Esophagus muscularis mucosa (tissue), 4 donors: ENCODE results near the gene LRRK1. TPM values are rescaled to one million over a fixed set of nuclear protein-coding genes. Genes with fewer than 3 reads are reported as not detected.

Source experiments
- DNase-seq: peaks from one replicate; pipeline ENCODE4 v3.0.0-alpha.2; 2017; ENCODE audit errors: extremely low spot score
- H3K27ac ChIP-seq, 4 donors: fragments of 200-600 bp; sonication (generic); replicated peaks in 1 of 4; 1 replicate in 3 of 4; 2 replicates in 1 of 4; pipeline ENCODE4 v1.5.1; 2016 to 2019; ENCODE audit warnings: mild to moderate bottlenecking in 1 of 4
- H3K27me3 ChIP-seq, 4 donors: fragments of 200-600 bp; sonication (generic); one replicate each; pipeline versions ENCODE4 v1.5.1 to v1.6.0; 2016 to 2019
- H3K36me3 ChIP-seq, 4 donors: fragments of 200-600 bp; sonication (generic); one replicate each; pipeline ENCODE4 v1.5.1; 2016 to 2019
- H3K4me1 ChIP-seq, 4 donors: fragments of 200-600 bp; sonication (generic); one replicate each; pipeline ENCODE4 v1.5.1; 2016 to 2019
- H3K4me3 ChIP-seq, 4 donors: fragments of 200-600 bp; sonication (generic); 1 replicate in 2 of 4; 2 replicates in 2 of 4; pipeline ENCODE4 v1.5.1; 2016 to 2019; ENCODE audit warnings: mild to moderate bottlenecking in 4 of 4, moderate library complexity in 1 of 4
- H3K9me3 ChIP-seq, 4 donors: fragments of 200-600 bp; sonication (generic); 1 replicate in 3 of 4; 2 replicates in 1 of 4; pipeline ENCODE4 v1.5.1; 2016 to 2019
- EP300 ChIP-seq: sonication (generic); formaldehyde crosslinking; IDR thresholded peaks from one replicate; pipeline ENCODE4 v1.6.1; 2017; ENCODE audit warnings: antibody characterized with exemption
- POLR2A ChIP-seq: fragments of 450-650 bp; IDR thresholded peaks from one replicate; pipeline ENCODE4 v1.6.1; 2017; ENCODE audit warnings: antibody characterized with exemption, moderate library complexity, mild to moderate bottlenecking, low read depth
- POLR2AphosphoS5 ChIP-seq, 2 donors: sonication (generic); formaldehyde crosslinking; IDR thresholded peaks; one replicate each; pipeline ENCODE4 v1.6.1; 2017; ENCODE audit warnings: antibody characterized with exemption in 2 of 2
- WGBS: methylation state at CpG from one replicate; pipeline ENCODE4 v1.1.5; 2018; 5-methylcytosine and 5-hydroxymethylcytosine counted together
- intact Hi-C: fragments of 100-400 bp; cut with DNase I; formaldehyde crosslinking; loops from one replicate; pipeline ENCODE4 v1.15.1; 2023
- total RNA-seq, 4 donors: library from RNA; depleted of rRNA; stranded (reverse); fragments of >200 nt; gene quantifications; one replicate each; pipeline versions ENCODE4 v1.1.0 to v1.2.1, GENCODE V29; 2016
- TF ChIP-seq, protein P1 (sequence below), 3 experiments: fragments of 200-600 bp in 2 of 3; fragments of 450-650 bp in 1 of 3; sonication (generic) in 2 of 3; IDR thresholded peaks; one replicate each; pipeline ENCODE4 v1.5.1; 2017 to 2019; ENCODE audit warnings: antibody characterized with exemption in 3 of 3, mild to moderate bottlenecking in 2 of 3, moderate library complexity in 1 of 3

The LRRK1 gene
- total RNA-seq, 4 donors from 2014 or later: 11.3 to 18.0 (median 15.4) TPM

- intact Hi-C loops: no loop called here
- WGBS: 67% methylated on average over 7 of the region's 10 CpGs
- H3K27me3 ChIP-seq: peaks cover 0 to 3% (median 0%) of the 10 kb centered on the region in 4 donors
- H3K4me1 ChIP-seq: peaks cover 0 to 14% (median 8%) of the 10 kb centered on the region in 4 donors
- no peak overlapping the region for H3K27ac ChIP-seq
- no peak overlapping the region for H3K4me3 ChIP-seq
- H3K36me3 ChIP-seq: no peaks in the 10 kb centered on the region
- H3K9me3 ChIP-seq: no peaks in the 10 kb centered on the region
- DNase-seq: no peak
- no peak for TF ChIP-seq POLR2AphosphoS5 (IDR thresholded peaks at IDR 0.05)
- TF ChIP-seq POLR2A: no peak
- no peak for TF ChIP-seq EP300
- TF ChIP-seq, protein P1, sequence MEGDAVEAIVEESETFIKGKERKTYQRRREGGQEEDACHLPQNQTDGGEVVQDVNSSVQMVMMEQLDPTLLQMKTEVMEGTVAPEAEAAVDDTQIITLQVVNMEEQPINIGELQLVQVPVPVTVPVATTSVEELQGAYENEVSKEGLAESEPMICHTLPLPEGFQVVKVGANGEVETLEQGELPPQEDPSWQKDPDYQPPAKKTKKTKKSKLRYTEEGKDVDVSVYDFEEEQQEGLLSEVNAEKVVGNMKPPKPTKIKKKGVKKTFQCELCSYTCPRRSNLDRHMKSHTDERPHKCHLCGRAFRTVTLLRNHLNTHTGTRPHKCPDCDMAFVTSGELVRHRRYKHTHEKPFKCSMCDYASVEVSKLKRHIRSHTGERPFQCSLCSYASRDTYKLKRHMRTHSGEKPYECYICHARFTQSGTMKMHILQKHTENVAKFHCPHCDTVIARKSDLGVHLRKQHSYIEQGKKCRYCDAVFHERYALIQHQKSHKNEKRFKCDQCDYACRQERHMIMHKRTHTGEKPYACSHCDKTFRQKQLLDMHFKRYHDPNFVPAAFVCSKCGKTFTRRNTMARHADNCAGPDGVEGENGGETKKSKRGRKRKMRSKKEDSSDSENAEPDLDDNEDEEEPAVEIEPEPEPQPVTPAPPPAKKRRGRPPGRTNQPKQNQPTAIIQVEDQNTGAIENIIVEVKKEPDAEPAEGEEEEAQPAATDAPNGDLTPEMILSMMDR (IDR thresholded peaks at IDR 0.05): no peak
Measured at GRCh38 chr15:101114166-101114565, 195.0 kb downstream of the LRRK1 start.

DNA sequence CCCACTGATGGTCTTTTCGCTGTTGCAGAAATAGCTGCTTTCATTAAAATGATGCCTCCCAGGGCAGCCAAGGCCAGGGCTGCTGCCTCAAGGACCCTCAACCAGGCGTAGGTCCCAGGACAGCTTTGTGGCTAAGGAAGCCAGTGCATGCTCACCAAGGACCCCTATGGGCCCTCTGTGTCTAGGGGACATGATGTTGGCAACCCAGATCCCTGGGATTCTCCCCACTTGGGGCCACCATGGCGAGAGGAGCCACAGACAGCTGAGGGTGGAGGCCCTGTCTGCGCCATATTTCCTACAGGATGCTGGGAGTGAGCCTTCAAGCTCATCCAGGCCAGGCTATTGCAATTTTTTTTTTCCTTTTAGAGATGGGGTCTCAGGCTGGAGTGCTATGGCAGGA lies 195.5 kb downstream of the LRRK1 start:
- WGBS: 86% methylated on average over 3 of the region's 4 CpGs
- Histone ChIP-seq H3K9me3 (no peaks in the 10 kb centered on the region), H3K4me3 (no peak overlapping the region), H3K36me3 (no peaks in the 10 kb centered on the region), H3K27me3 (peaks cover 0 to 3% (median 0%) of the 10 kb centered on the region in 4 donors), H3K4me1 (peaks cover 0 to 14% (median 8%) of the 10 kb centered on the region in 4 donors), H3K27ac (no peak overlapping the region)
- no peak for DNase-seq
- no peak for TF ChIP-seq POLR2AphosphoS5 (IDR thresholded peaks at IDR 0.05)
- TF ChIP-seq, protein P1 (IDR thresholded peaks at IDR 0.05): no peak
- no peak for TF ChIP-seq EP300
- no peak for TF ChIP-seq POLR2A
- intact Hi-C loops: no loop called here

DNA sequence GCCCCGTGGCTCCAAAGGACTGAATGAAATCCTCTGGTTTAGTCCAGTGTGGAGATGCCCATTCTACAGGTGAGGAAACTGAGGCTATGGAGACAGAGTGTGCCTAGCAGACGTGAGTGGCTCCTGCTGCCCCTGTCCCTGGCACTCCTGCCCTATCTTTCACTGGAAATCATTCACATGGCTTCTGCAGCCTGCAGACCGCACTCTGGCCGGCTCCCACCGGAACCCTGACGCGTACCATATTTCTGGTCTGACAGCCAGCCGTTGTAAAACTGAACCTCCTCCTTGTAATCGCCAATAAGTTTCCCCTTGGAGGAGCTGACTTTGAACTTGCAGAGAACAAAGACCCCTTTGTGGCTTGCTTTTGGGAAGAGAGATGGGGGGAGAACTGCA lies 196.2 kb downstream of the LRRK1 start:
- Histone ChIP-seq H3K27ac (peak overlapping the region in 1 of 4 donors; percentile 14), H3K36me3 (no peaks in the 10 kb centered on the region), H3K4me1 (peaks cover 0 to 14% (median 8%) of the 10 kb centered on the region in 4 donors), H3K9me3 (no peaks in the 10 kb centered on the region), H3K4me3 (no peak overlapping the region), H3K27me3 (peaks cover 0 to 3% (median 0%) of the 10 kb centered on the region in 4 donors)
- intact Hi-C loops: no loop called here
- DNase-seq: no peak
- WGBS: 60% methylated on average over 9 of the region's 9 CpGs
- TF ChIP-seq EP300 (no peak), POLR2A (no peak), POLR2AphosphoS5 (IDR thresholded peaks at IDR 0.05) (no peak)

- intact Hi-C loops: no loop called here
- no peak for DNase-seq
- peak overlapping the region in 1 of 4 donors; percentile 14 for H3K27ac ChIP-seq
Measured at GRCh38 chr15:101115786-101116680, 196.9 kb downstream of the LRRK1 start.

GRCh38 chr15:101116681-101116976 lies 197.5 kb downstream of the LRRK1 start:
- H3K27me3 ChIP-seq: peaks cover 0 to 3% (median 0%) of the 10 kb centered on the region in 4 donors
- H3K9me3 ChIP-seq: no peaks in the 10 kb centered on the region
- no peak overlapping the region for H3K27ac ChIP-seq
- 100% methylated on average over 1 of the region's 1 CpG for WGBS
- intact Hi-C loops: no loop called here
- H3K4me1 ChIP-seq: peaks cover 9 to 24% (median 20%) of the 10 kb centered on the region in 4 donors
- no peak overlapping the region for H3K4me3 ChIP-seq
- no peak for DNase-seq
- TF ChIP-seq POLR2A (no peak), POLR2AphosphoS5 (IDR thresholded peaks at IDR 0.05) (no peak), EP300 (no peak)
- TF ChIP-seq, protein P1 (IDR thresholded peaks at IDR 0.05): no peak
- no peaks in the 10 kb centered on the region for H3K36me3 ChIP-seq

More at GRCh38 chr15:101115786-101116680, 196.9 kb downstream of the LRRK1 start:
- 76% methylated on average over 17 of the region's 17 CpGs for WGBS
- TF ChIP-seq, protein P1 (IDR thresholded peaks at IDR 0.05): no peak
- TF ChIP-seq EP300: no peak
- TF ChIP-seq POLR2A: no peak
- no peak for TF ChIP-seq POLR2AphosphoS5 (IDR thresholded peaks at IDR 0.05)
- Histone ChIP-seq H3K36me3 (no peaks in the 10 kb centered on the region), H3K4me3 (no peak overlapping the region), H3K4me1 (peaks cover 4 to 18% (median 14%) of the 10 kb centered on the region in 4 donors), H3K9me3 (no peaks in the 10 kb centered on the region), H3K27me3 (peaks cover 0 to 3% (median 0%) of the 10 kb centered on the region in 4 donors)
